K562 (cell line): Measurements from ENCODE around the gene HPCAL1. TPM values are rescaled to one million over a fixed set of nuclear protein-coding genes. Genes with fewer than 3 reads are reported as not detected.

Source experiments
- GATAD2A ChIP-seq: fragments of 450-650 bp; IDR thresholded peaks from 2 replicates; pipeline ENCODE4 v1.6.1; 2017
- IFI16 ChIP-seq: fragments of 250-450 bp; sonication (Bioruptor Pico); IDR thresholded peaks from 2 replicates; pipeline ENCODE4 v2.1.2; 2022; ENCODE audit warnings: mild to moderate bottlenecking, inconsistent platforms
- PTTG1 ChIP-seq: fragments of 450-650 bp; IDR thresholded peaks from 2 replicates; pipeline ENCODE4 v1.6.1; 2016; ENCODE audit warnings: low read depth, mild to moderate bottlenecking, missing genetic modification characterization, missing compliant biosample characterization
- RBM25 ChIP-seq: fragments of 200-400 bp; formaldehyde crosslinking; IDR thresholded peaks from 2 replicates; pipeline ENCODE4 v1.6.1; 2018; ENCODE audit warnings: low read length, low read depth, moderate library complexity; ENCODE audit not compliant: severe bottlenecking
- SREBF2 ChIP-seq: sonication (generic); formaldehyde crosslinking; IDR thresholded peaks from 2 replicates; pipeline ENCODE4 v1.4.0; 2020; ENCODE audit warnings: mild to moderate bottlenecking, missing genetic modification reagents
- TFAM ChIP-seq: fragments of 250-450 bp; sonication (Bioruptor Pico); conservative IDR thresholded peaks from 2 replicates; pipeline ENCODE4 v1.5.0; 2021; ENCODE audit warnings: mild to moderate bottlenecking, moderate library complexity
- TRIM28 ChIP-seq: fragments of 450-650 bp; IDR thresholded peaks from 2 replicates; pipeline ENCODE4 v1.6.1; 2017
- ZNF133 ChIP-seq: fragments of 250-450 bp; sonication (Bioruptor Pico); IDR thresholded peaks from 2 replicates; pipeline ENCODE4 v1.4.0; 2020; ENCODE audit warnings: mild to moderate bottlenecking
- ZNF140 ChIP-seq: fragments of 250-450 bp; sonication (Bioruptor Pico); IDR thresholded peaks from 2 replicates; pipeline ENCODE4 v1.8.0; 2021; ENCODE audit warnings: moderate library complexity, mild to moderate bottlenecking, inconsistent platforms
- polyA plus RNA-seq, 8 experiments: library from polyadenylated mRNA; depleted of rRNA in 4 of 8; stranded (reverse) in 5 of 8; unstranded in 3 of 8; fragments of >200 nt; fragmentation: Nextera tagmentation in 2 of 8; fragmentation: Illumina TruSeq in 1 of 8; extraction: Ambion mirVana in 2 of 8; extraction: Trizol in 1 of 8; gene quantifications; 2 replicates each; pipeline versions ENCODE4 v1.2.1 to v1.2.3, GENCODE V29; 2011 to 2014; ENCODE audit warnings: inconsistent platforms in 1 of 8, missing spikeins in 1 of 8
- total RNA-seq, 7 experiments: library from RNA; depleted of rRNA in 6 of 7; stranded (reverse); fragments of >200 nt in 6 of 7; fragmentation: Illumina TruSeq in 2 of 7; extraction: Trizol in 2 of 7; gene quantifications; 2 replicates each; pipeline versions ENCODE4 v1.2.1 to v1.2.3, GENCODE V29; 2011 to 2021; ENCODE audit warnings: low replicate concordance in 1 of 7
- TF ChIP-seq, protein P1 (sequence below), 2 experiments: fragments of 450-650 bp in 1 of 2; IDR thresholded peaks; 2 replicates each; pipeline ENCODE4 v1.6.1; 2011 to 2017; ENCODE audit warnings: low read depth in 2 of 2, antibody characterized with exemption in 1 of 2, borderline replicate concordance in 1 of 2, low read length in 1 of 2, mild to moderate bottlenecking in 1 of 2, mixed read lengths in 1 of 2; ENCODE audit not compliant: control insufficient read depth in 1 of 2
- TF ChIP-seq, protein P2 (sequence below): fragments of 250-450 bp; sonication (Bioruptor Pico); IDR thresholded peaks from 2 replicates; pipeline ENCODE4 v1.8.0; 2021; ENCODE audit warnings: moderate library complexity, mild to moderate bottlenecking, inconsistent platforms
- TF ChIP-seq, protein P3 (sequence below): fragments of 150-350 bp; conservative IDR thresholded peaks from 2 replicates; pipeline ENCODE4 v1.6.1; 2014; ENCODE audit warnings: low read length
- TF ChIP-seq, protein P4 (sequence below): sonication (generic); formaldehyde crosslinking; IDR thresholded peaks from 2 replicates; pipeline ENCODE4 v1.8.0; 2023; ENCODE audit warnings: mild to moderate bottlenecking, missing genetic modification reagents
- TF ChIP-seq, protein P5 (sequence below): fragments of 250-450 bp; sonication (Bioruptor Pico); IDR thresholded peaks from 2 replicates; pipeline ENCODE4 v1.4.0; 2020; ENCODE audit warnings: mild to moderate bottlenecking, moderate library complexity

The HPCAL1 gene
- total and polyA plus RNA-seq, 9 of the 15 experiments (the other 6 are each of a cell fraction or from before 2014, with no cell fraction given), result 2.7 to 65.5 (median 23.9) TPM

DNA sequence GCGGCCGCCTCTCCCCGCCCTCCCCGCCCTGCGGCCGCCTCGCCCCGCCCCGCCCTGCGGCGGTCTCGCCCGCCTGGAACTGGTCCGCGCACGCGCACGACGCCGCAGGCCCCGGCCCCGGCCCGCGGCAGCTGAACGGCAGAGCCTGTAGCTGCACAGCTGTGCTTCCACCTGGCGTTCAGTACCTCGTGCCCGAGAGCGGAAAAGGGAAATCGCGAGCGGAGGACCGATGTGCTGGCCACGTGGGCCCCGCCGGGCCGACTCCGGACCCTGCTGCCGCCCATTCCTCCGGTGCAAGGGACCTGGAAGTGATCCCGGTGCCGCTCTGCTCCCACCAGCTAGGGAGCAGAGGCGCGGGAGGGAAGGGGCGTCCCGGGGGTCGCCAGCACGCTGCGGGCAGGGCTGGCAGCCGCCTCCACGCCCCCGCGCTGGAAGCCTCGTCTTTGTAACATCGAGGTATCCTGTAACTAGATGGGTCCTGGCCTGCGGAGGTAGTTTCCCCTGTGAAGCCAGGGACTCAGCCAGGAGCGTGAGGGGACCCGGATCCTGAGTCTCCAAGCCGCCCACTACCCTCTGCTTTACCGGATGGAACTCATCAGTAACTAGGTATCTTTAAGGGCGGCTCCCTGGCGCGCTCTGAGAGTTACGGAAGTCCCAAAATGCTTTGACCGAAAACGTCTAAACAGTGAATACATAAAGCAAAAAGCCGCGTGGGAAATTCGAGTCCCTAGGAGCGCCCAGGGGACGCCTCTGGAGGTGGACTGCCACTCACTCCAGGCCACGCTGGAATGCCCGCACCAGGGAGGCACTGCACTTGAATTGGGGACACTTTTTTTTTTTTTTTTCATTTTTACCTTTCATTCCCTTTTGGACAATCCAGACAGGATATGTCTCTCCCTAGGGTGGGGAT, 146.1 kb downstream of the HPCAL1 start (continued):
- TF ChIP-seq, protein P1, sequence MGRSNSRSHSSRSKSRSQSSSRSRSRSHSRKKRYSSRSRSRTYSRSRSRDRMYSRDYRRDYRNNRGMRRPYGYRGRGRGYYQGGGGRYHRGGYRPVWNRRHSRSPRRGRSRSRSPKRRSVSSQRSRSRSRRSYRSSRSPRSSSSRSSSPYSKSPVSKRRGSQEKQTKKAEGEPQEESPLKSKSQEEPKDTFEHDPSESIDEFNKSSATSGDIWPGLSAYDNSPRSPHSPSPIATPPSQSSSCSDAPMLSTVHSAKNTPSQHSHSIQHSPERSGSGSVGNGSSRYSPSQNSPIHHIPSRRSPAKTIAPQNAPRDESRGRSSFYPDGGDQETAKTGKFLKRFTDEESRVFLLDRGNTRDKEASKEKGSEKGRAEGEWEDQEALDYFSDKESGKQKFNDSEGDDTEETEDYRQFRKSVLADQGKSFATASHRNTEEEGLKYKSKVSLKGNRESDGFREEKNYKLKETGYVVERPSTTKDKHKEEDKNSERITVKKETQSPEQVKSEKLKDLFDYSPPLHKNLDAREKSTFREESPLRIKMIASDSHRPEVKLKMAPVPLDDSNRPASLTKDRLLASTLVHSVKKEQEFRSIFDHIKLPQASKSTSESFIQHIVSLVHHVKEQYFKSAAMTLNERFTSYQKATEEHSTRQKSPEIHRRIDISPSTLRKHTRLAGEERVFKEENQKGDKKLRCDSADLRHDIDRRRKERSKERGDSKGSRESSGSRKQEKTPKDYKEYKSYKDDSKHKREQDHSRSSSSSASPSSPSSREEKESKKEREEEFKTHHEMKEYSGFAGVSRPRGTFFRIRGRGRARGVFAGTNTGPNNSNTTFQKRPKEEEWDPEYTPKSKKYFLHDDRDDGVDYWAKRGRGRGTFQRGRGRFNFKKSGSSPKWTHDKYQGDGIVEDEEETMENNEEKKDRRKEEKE (IDR thresholded peaks at IDR 0.05; ENCODE audit: borderline replicate concordance in 1 of 2, control insufficient read depth in 1 of 2, low read depth in 2 of 2, low read length in 1 of 2), result peak in 1 of 2 experiments; percentile 29; a peak in 1 of 4 replicates
- TF ChIP-seq RBM25, result no peak
- TF ChIP-seq TRIM28, result no peak
- TF ChIP-seq, protein P2, sequence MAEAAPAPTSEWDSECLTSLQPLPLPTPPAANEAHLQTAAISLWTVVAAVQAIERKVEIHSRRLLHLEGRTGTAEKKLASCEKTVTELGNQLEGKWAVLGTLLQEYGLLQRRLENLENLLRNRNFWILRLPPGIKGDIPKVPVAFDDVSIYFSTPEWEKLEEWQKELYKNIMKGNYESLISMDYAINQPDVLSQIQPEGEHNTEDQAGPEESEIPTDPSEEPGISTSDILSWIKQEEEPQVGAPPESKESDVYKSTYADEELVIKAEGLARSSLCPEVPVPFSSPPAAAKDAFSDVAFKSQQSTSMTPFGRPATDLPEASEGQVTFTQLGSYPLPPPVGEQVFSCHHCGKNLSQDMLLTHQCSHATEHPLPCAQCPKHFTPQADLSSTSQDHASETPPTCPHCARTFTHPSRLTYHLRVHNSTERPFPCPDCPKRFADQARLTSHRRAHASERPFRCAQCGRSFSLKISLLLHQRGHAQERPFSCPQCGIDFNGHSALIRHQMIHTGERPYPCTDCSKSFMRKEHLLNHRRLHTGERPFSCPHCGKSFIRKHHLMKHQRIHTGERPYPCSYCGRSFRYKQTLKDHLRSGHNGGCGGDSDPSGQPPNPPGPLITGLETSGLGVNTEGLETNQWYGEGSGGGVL (CRISPR knock-in tag), result no peak
- peak; percentile 58; the same call in 1 of the 2 replicates for TF ChIP-seq GATAD2A
- no peak for TF ChIP-seq ZNF140 (CRISPR knock-in tag)
- TF ChIP-seq ZNF133, result no peak
- no peak for TF ChIP-seq TFAM
- TF ChIP-seq, protein P3, sequence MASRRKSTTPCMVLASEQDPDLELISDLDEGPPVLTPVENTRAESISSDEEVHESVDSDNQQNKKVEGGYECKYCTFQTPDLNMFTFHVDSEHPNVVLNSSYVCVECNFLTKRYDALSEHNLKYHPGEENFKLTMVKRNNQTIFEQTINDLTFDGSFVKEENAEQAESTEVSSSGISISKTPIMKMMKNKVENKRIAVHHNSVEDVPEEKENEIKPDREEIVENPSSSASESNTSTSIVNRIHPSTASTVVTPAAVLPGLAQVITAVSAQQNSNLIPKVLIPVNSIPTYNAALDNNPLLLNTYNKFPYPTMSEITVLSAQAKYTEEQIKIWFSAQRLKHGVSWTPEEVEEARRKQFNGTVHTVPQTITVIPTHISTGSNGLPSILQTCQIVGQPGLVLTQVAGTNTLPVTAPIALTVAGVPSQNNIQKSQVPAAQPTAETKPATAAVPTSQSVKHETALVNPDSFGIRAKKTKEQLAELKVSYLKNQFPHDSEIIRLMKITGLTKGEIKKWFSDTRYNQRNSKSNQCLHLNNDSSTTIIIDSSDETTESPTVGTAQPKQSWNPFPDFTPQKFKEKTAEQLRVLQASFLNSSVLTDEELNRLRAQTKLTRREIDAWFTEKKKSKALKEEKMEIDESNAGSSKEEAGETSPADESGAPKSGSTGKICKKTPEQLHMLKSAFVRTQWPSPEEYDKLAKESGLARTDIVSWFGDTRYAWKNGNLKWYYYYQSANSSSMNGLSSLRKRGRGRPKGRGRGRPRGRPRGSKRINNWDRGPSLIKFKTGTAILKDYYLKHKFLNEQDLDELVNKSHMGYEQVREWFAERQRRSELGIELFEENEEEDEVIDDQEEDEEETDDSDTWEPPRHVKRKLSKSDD, result no peak
- no peak for TF ChIP-seq SREBF2 (CRISPR knock-in tag)
- TF ChIP-seq, protein P4, sequence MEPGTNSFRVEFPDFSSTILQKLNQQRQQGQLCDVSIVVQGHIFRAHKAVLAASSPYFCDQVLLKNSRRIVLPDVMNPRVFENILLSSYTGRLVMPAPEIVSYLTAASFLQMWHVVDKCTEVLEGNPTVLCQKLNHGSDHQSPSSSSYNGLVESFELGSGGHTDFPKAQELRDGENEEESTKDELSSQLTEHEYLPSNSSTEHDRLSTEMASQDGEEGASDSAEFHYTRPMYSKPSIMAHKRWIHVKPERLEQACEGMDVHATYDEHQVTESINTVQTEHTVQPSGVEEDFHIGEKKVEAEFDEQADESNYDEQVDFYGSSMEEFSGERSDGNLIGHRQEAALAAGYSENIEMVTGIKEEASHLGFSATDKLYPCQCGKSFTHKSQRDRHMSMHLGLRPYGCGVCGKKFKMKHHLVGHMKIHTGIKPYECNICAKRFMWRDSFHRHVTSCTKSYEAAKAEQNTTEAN (CRISPR knock-in tag), result no peak
- TF ChIP-seq IFI16 (CRISPR knock-in tag), result no peak
- no peak for TF ChIP-seq PTTG1
- TF ChIP-seq, protein P5, sequence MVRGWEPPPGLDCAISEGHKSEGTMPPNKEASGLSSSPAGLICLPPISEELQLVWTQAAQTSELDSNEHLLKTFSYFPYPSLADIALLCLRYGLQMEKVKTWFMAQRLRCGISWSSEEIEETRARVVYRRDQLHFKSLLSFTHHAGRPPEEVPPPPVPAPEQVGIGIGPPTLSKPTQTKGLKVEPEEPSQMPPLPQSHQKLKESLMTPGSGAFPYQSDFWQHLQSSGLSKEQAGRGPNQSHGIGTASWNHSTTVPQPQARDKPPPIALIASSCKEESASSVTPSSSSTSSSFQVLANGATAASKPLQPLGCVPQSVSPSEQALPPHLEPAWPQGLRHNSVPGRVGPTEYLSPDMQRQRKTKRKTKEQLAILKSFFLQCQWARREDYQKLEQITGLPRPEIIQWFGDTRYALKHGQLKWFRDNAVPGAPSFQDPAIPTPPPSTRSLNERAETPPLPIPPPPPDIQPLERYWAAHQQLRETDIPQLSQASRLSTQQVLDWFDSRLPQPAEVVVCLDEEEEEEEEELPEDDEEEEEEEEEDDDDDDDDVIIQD (CRISPR knock-in tag), result 0 out of 2 replicates have a peak, but pooled peaks have one; percentile 28
